K562 (cell line): ENCODE measurements around the gene RPL39L. TPM values are rescaled to one million over a fixed set of nuclear protein-coding genes. Genes with fewer than 3 reads are reported as not detected.

Experiments used
- ATAC-seq: fragments of 200-7000 bp; cut with Tn5 transposase; 3 replicates; pipeline ENCODE4 v1.9.1; 2020; ENCODE audit warnings: moderate library complexity
- BruUV-seq: library from RNA; stranded (reverse); fragments of 400-500 nt; replicated peaks from 2 replicates; lab custom pipeline; 2021; lab: Mats Ljungman, UMichigan
- CTCF ChIA-PET: fragments of 300-600 bp; formaldehyde crosslinking; extraction: SDS; loops from one replicate; lab custom pipeline; 2021; ENCODE audit warnings: low intra/inter-chr PET ratio; lab: Yijun Ruan, JAX
- POLR2A ChIA-PET: fragments of 300-600, 350-650 bp; sonication (Branson Sonifier 250); formaldehyde crosslinking; extraction: SDS; loops from one replicate; lab custom pipeline; 2021; ENCODE audit warnings: antibody characterized with exemption, inconsistent platforms; lab: Yijun Ruan, JAX
- DNase-seq, 4 experiments: peaks; one replicate each; pipeline versions ENCODE4 v3.0.0 to v3.0.0-alpha.2; 2011 to 2018; ENCODE audit warnings: low spot score in 3 of 4, mixed read lengths in 3 of 4; ENCODE audit errors: extremely low read depth in 1 of 4
- FAIRE-seq: peaks from 2 replicates; lab custom pipeline; 2011; peaks lifted over from hg19 to GRCh38; lab: Jason Lieb, UNC
- H2AFZ ChIP-seq: 2 replicates; pipeline ENCODE4 v1.6.0; 2011; ENCODE audit warnings: low read depth, low read length, control low read depth, inconsistent platforms
- H3K27ac ChIP-seq: fragments of 200-600 bp; 3 replicates; pipeline ENCODE4 v1.8.0; 2011; ENCODE audit warnings: low read depth, mild to moderate bottlenecking, control low read depth, inconsistent platforms, low read length, moderate library complexity, mixed read lengths; ENCODE audit errors: extremely low read depth
- H3K27me3 ChIP-seq, 2 experiments: fragments of 300-600 bp in 1 of 2; 2 replicates in 1 of 2; 3 replicates in 1 of 2; pipeline versions ENCODE4 v1.6.0 to v1.8.0; 2011; ENCODE audit warnings: inconsistent platforms in 2 of 2, low read length in 2 of 2, mild to moderate bottlenecking in 1 of 2, mixed read lengths in 1 of 2, moderate library complexity in 1 of 2; ENCODE audit not compliant: control insufficient read depth in 2 of 2, insufficient read depth in 2 of 2
- H3K36me3 ChIP-seq: fragments of 300-600 bp; 3 replicates; pipeline ENCODE4 v1.8.0; 2011; ENCODE audit warnings: mild to moderate bottlenecking, low read length, inconsistent platforms; ENCODE audit not compliant: control insufficient read depth, insufficient read depth
- H3K4me1 ChIP-seq, 2 experiments: fragments of 200-600 bp in 1 of 2; replicated peaks in 1 of 2; 2 replicates in 1 of 2; 3 replicates in 1 of 2; pipeline versions ENCODE4 v1.5.1 to v1.8.0; 2011; ENCODE audit warnings: inconsistent platforms in 2 of 2, low read length in 2 of 2, mild to moderate bottlenecking in 1 of 2, mixed read lengths in 1 of 2, moderate library complexity in 1 of 2; ENCODE audit not compliant: control insufficient read depth in 2 of 2, insufficient read depth in 2 of 2
- H3K4me2 ChIP-seq: 2 replicates; pipeline ENCODE4 v1.6.1; 2011; ENCODE audit warnings: low read length, control low read depth, inconsistent platforms, mixed read lengths; ENCODE audit not compliant: insufficient read depth
- H3K4me3 ChIP-seq: fragments of 200-600 bp; sonication (generic), shearing (Covaris generic); 2 replicates; pipeline ENCODE4 v1.5.1; 2016; ENCODE audit warnings: control low read depth, inconsistent platforms
- H3K79me2 ChIP-seq: fragments of 200-600 bp; 3 replicates; pipeline ENCODE4 v1.8.0; 2011; ENCODE audit warnings: low read length, inconsistent platforms; ENCODE audit not compliant: control insufficient read depth, insufficient read depth
- H3K9ac ChIP-seq, 2 experiments: 2 replicates each; pipeline versions ENCODE4 v1.6.0 to v1.6.1; 2011; ENCODE audit warnings: low read depth in 2 of 2, low read length in 2 of 2, control low read depth in 1 of 2, inconsistent platforms in 1 of 2, mild to moderate bottlenecking in 1 of 2, mixed read lengths in 1 of 2; ENCODE audit not compliant: insufficient read depth in 1 of 2
- H3K9me1 ChIP-seq: one replicate; pipeline ENCODE4 v1.6.0; 2011; ENCODE audit warnings: inconsistent platforms, mild to moderate bottlenecking, low read length, moderate library complexity; ENCODE audit not compliant: control insufficient read depth, insufficient read depth
- H3K9me3 ChIP-seq: replicated peaks from 2 replicates; pipeline ENCODE4 v1.5.1; 2011; ENCODE audit warnings: low read depth, low read length, inconsistent platforms; ENCODE audit not compliant: control insufficient read depth, insufficient read depth
- H4K20me1 ChIP-seq: replicated peaks from 2 replicates; pipeline ENCODE4 v1.6.1; 2011; ENCODE audit warnings: low read length, inconsistent platforms, mixed read lengths; ENCODE audit not compliant: control insufficient read depth, insufficient read depth
- CTCF ChIP-seq, 3 experiments: IDR thresholded peaks in 2 of 3; conservative IDR thresholded peaks in 1 of 3; 2 replicates each; pipeline ENCODE4 v1.5.1; 2011 to 2012; ENCODE audit warnings: low read length in 3 of 3, mild to moderate bottlenecking in 3 of 3, control low read depth in 2 of 3, improper control_type of control experiment in 1 of 3, inconsistent platforms in 1 of 3, low read depth in 1 of 3, mixed read lengths in 1 of 3, moderate library complexity in 1 of 3; ENCODE audit not compliant: insufficient read depth in 2 of 3
- FOXP4 ChIP-seq: sonication (generic); formaldehyde crosslinking; IDR thresholded peaks from 2 replicates; pipeline ENCODE4 v1.8.0; 2022; ENCODE audit warnings: mild to moderate bottlenecking, missing genetic modification reagents, borderline replicate concordance
- HDAC3 ChIP-seq: fragments of 450-650 bp; IDR thresholded peaks from 2 replicates; pipeline ENCODE4 v1.6.1; 2018; ENCODE audit warnings: borderline replicate concordance, mild to moderate bottlenecking, moderate library complexity; ENCODE audit not compliant: partially characterized antibody
- POLR2A ChIP-seq: fragments of 450-650 bp; conservative IDR thresholded peaks from 2 replicates; pipeline ENCODE4 v1.6.1; 2016
- RBM14 ChIP-seq: fragments of 200-400 bp; formaldehyde crosslinking; IDR thresholded peaks from 2 replicates; pipeline ENCODE4 v1.6.1; 2018; ENCODE audit warnings: low read depth, mild to moderate bottlenecking, low read length, moderate library complexity, borderline replicate concordance; ENCODE audit not compliant: insufficient read depth
- RBM15 ChIP-seq: fragments of 200-400 bp; formaldehyde crosslinking; IDR thresholded peaks from 2 replicates; pipeline ENCODE4 v1.6.1; 2018; ENCODE audit warnings: mild to moderate bottlenecking, low read length, moderate library complexity; ENCODE audit not compliant: insufficient read depth
- WGBS: fragments of 100-300 bp; shearing (Covaris generic); methylation state at CpG from one replicate; pipeline ENCODE4 v1.1.6; 2016; ENCODE audit warnings: low coverage, mixed read lengths; ENCODE audit not compliant: insufficient coverage; ENCODE audit errors: missing lambda C conversion rate; 5-methylcytosine and 5-hydroxymethylcytosine counted together
- in situ Hi-C: fragments of 300-500 bp; cut with MboI; formaldehyde crosslinking; loops from 4 replicates; pipeline ENCODE4 v1.15.0; 2018; ENCODE audit warnings: inconsistent platforms, mixed read lengths
- intact Hi-C: fragments of 100-400 bp; cut with micrococcal nuclease; formaldehyde crosslinking; loops from 2 replicates; pipeline ENCODE4 v1.14.2; 2022
- polyA plus RNA-seq, 8 experiments: library from polyadenylated mRNA; depleted of rRNA in 4 of 8; stranded (reverse) in 5 of 8; unstranded in 3 of 8; fragments of >200 nt; fragmentation: Nextera tagmentation in 2 of 8; fragmentation: Illumina TruSeq in 1 of 8; extraction: Ambion mirVana in 2 of 8; extraction: Trizol in 1 of 8; gene quantifications; 2 replicates each; pipeline versions ENCODE4 v1.2.1 to v1.2.3, GENCODE V29; 2011 to 2014; ENCODE audit warnings: inconsistent platforms in 1 of 8, missing spikeins in 1 of 8
- total RNA-seq, 7 experiments: library from RNA; depleted of rRNA in 6 of 7; stranded (reverse); fragments of >200 nt in 6 of 7; fragmentation: Illumina TruSeq in 2 of 7; extraction: Trizol in 2 of 7; gene quantifications; 2 replicates each; pipeline versions ENCODE4 v1.2.1 to v1.2.3, GENCODE V29; 2011 to 2021; ENCODE audit warnings: low replicate concordance in 1 of 7
- TF ChIP-seq, protein P1 (sequence below): fragments of 450-650 bp; formaldehyde crosslinking; IDR thresholded peaks from 2 replicates; pipeline ENCODE4 v1.4.0; 2020; ENCODE audit warnings: mild to moderate bottlenecking, moderate library complexity

RPL39L gene
- total and polyA plus RNA-seq, 9 of the 15 experiments (the other 6 are each of a cell fraction or from before 2014, with no cell fraction given), result 15.0 to 122 (median 45.5) TPM

GRCh38 chr3:187146389-187146788 lies 7.1 kb upstream of the RPL39L start:
- Histone ChIP-seq H3K9me1 (no peaks in the 10 kb centered on the region), H3K36me3 (no peaks in the 10 kb centered on the region), H3K27me3 (no peaks in the 10 kb centered on the region), H4K20me1 (no peaks in the 10 kb centered on the region), H3K4me2 (no peak overlapping the region), H3K9me3 (peaks cover 5% of the 10 kb centered on the region), H3K27ac (no peak overlapping the region), H3K4me3 (no peak overlapping the region), H3K4me1 (no peaks in the 10 kb centered on the region; a peak in 1 of 5 replicates), H3K9ac (no peak overlapping the region), H3K79me2 (no peaks in the 10 kb centered on the region), H2AFZ (no peak overlapping the region)
- no TSS peak for BruUV-seq
- FAIRE-seq (no peak), DNase-seq (no peak), ATAC-seq (no peak)
- in situ Hi-C loops (no loop called here), intact Hi-C loops (no loop called here)
- CTCF ChIA-PET, result no interaction called here
- 16% methylated on average over 3 of the region's 3 CpGs for WGBS
- POLR2A ChIA-PET, result no interaction called here
- TF ChIP-seq, protein P1, sequence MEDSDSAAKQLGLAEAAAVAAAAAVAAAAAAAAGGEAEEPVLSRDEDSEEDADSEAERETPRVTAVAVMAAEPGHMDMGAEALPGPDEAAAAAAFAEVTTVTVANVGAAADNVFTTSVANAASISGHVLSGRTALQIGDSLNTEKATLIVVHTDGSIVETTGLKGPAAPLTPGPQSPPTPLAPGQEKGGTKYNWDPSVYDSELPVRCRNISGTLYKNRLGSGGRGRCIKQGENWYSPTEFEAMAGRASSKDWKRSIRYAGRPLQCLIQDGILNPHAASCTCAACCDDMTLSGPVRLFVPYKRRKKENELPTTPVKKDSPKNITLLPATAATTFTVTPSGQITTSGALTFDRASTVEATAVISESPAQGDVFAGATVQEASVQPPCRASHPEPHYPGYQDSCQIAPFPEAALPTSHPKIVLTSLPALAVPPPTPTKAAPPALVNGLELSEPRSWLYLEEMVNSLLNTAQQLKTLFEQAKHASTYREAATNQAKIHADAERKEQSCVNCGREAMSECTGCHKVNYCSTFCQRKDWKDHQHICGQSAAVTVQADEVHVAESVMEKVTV (CRISPR knock-in tag), result no peak
- TF ChIP-seq CTCF (IDR thresholded peaks at IDR 0.05 in 2 of 3, conservative IDR thresholded peaks at IDR 0.05 in 1 of 3; ENCODE audit: insufficient read depth in 2 of 3, low read depth in 1 of 3, low read length in 3 of 3) (no peak), FOXP4 (CRISPR knock-in tag) (no peak), RBM15 (no peak), RBM14 (no peak), HDAC3 (no peak), POLR2A (no peak)
